Activated T-helper 1 cell treated with anti-CD3 and anti-CD28 coated beads, Interleukin-12 subunit alpha, Interleukin-12 subunit beta, Interleukin-2, Interleukin-4 antibody, amounts not matched to agents 30 ng/mL and 10 ng/mL and 1 ng/mL, durations not matched to agents 14 hours and 24 hours and 36 hours (primary cell): Measurements from ENCODE around the gene SLCO4C1. TPM values are rescaled to one million over a fixed set of nuclear protein-coding genes. Genes with fewer than 3 reads are reported as not detected.

Experiments used
- total RNA-seq: library from RNA; stranded (reverse); gene quantifications from 2 replicates; pipeline ENCODE4 v1.2.3, GENCODE V29; 2022

Gene SLCO4C1
- total RNA-seq, 1 donor from 2014 or later = 0.26 TPM

Other genes with a start within 250 kb of the SLCO4C1 start
- gene SLCO6A1, start 202.7 kb upstream of the SLCO4C1 start, total RNA-seq = not detected in 2 replicates